Neural progenitor cell (in vitro differentiated cells): ENCODE measurements around the gene SEMA3E.

ENCODE experiments used
- CTCF ChIP-seq: fragments of 200-600 bp; sonication (generic); IDR thresholded peaks from 2 replicates; pipeline ENCODE4 v1.5.1; 2017; ENCODE audit warnings: antibody characterized with exemption, mild to moderate bottlenecking
- EZH2 ChIP-seq: fragments of 200-600 bp; sonication (generic); IDR thresholded peaks from 2 replicates; pipeline ENCODE4 v1.6.1; 2017; ENCODE audit warnings: antibody characterized with exemption, mild to moderate bottlenecking, moderate library complexity
- EZH2phosphoT487 ChIP-seq: fragments of 200-600 bp; sonication (generic); IDR thresholded peaks from 2 replicates; pipeline ENCODE4 v1.6.1; 2017; ENCODE audit warnings: antibody characterized with exemption

GRCh38 chr7:83394776-83395175 lies 254.2 kb downstream of the SEMA3E start:
- TF ChIP-seq CTCF = no peak
- TF ChIP-seq EZH2 = no peak
- no peak for TF ChIP-seq EZH2phosphoT487
